Mesothelial cell of epicardium (in vitro differentiated cells): Measurements from ENCODE around the gene RERE. TPM values are rescaled to one million over a fixed set of nuclear protein-coding genes. Genes with fewer than 3 reads are reported as not detected.
A peak's percentile ranks its signal among the peaks of the same experiment; 100 is the strongest.

Source experiments
- DNase-seq, 2 experiments: peaks; one replicate each; pipeline ENCODE4 v3.0.0; 2021; ENCODE audit warnings: low spot score in 2 of 2; ENCODE audit not compliant: unreplicated experiment in 2 of 2
- H3K27ac Mint-ChIP-seq: 2 replicates; pipeline ENCODE4 v1.8.0; 2021; ENCODE audit warnings: mixed read lengths
- H3K27me3 Mint-ChIP-seq: 2 replicates; pipeline ENCODE4 v1.8.0; 2021; ENCODE audit warnings: low read depth, mixed read lengths
- H3K36me3 Mint-ChIP-seq: 2 replicates; pipeline ENCODE4 v1.8.0; 2021; ENCODE audit warnings: mixed read lengths
- H3K4me1 Mint-ChIP-seq: 2 replicates; pipeline ENCODE4 v1.8.0; 2021; ENCODE audit warnings: mixed read lengths
- H3K4me3 Mint-ChIP-seq: 2 replicates; pipeline ENCODE4 v1.8.0; 2021; ENCODE audit warnings: mild to moderate bottlenecking, moderate library complexity, mixed read lengths
- H3K9me3 Mint-ChIP-seq: 2 replicates; pipeline ENCODE4 v1.8.0; 2021; ENCODE audit warnings: mixed read lengths
- CTCF ChIP-seq: fragments of 200-600 bp; sonication (generic); IDR thresholded peaks from one replicate; pipeline ENCODE4 v1.5.0; 2021; ENCODE audit warnings: antibody characterized with exemption; ENCODE audit not compliant: unreplicated experiment
- total RNA-seq: library from RNA; stranded (reverse); gene quantifications from 3 replicates; pipeline ENCODE4 v1.2.1, GENCODE V29; 2021

The RERE gene
- total RNA-seq, 1 donor from 2014 or later, result 187 TPM

DNA sequence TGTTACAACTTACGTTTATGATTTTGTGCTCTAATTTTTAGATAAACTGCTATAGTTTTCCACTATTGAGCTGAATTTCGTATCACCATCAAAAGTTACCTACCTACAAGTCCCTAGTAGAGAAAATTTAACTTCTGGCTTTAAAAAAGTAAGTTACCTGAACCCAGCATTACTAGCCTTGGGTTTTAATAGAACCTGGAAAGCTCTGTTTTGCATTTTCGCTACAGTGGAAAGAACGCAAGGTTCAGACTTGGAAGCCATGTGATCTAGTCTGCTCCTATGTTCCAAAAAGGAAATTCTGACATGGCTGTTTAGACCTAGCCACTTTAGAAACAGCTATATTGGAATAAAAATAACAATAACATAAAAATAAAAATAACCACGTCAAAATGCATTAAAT lies 389.0 kb downstream of the RERE start:
- no peak for TF ChIP-seq CTCF
- peaks cover 21% of the 10 kb centered on the region for H3K4me1 Mint-ChIP-seq
- H3K27me3 Mint-ChIP-seq, result no peaks in the 10 kb centered on the region
- H3K4me3 Mint-ChIP-seq, result no peak overlapping the region
- no peak overlapping the region for H3K27ac Mint-ChIP-seq
- DNase-seq, result no peak
- H3K36me3 Mint-ChIP-seq, result no peaks in the 10 kb centered on the region
- H3K9me3 Mint-ChIP-seq, result no peaks in the 10 kb centered on the region

DNA sequence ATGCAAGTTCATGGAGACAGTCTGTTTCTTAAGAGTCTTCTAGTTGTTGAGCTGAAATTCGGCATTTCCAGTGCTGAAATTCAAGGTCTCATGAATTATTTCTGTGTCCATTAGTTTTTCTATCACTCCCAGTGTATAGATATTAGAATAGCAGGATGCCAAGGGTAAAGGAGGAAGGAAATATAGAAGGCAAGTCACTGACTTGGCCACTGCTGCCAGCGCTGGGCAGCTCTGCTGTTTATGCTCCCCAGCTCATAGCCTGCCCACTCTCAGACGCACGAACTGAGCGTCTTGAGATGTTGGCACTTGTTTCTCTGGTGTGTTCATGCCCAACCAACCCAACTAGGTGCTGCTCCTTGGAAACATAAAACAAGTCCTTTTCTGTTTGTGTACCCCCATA lies 389.5 kb downstream of the RERE start:
- H3K27me3 Mint-ChIP-seq, result no peaks in the 10 kb centered on the region
- H3K9me3 Mint-ChIP-seq, result no peaks in the 10 kb centered on the region
- H3K27ac Mint-ChIP-seq, result peak overlapping the region; percentile 23
- no peak for TF ChIP-seq CTCF
- no peaks in the 10 kb centered on the region for H3K36me3 Mint-ChIP-seq
- H3K4me1 Mint-ChIP-seq, result peaks cover 21% of the 10 kb centered on the region
- no peak for DNase-seq
- no peak overlapping the region for H3K4me3 Mint-ChIP-seq

- Mint-ChIP-seq H3K36me3 (no peaks in the 10 kb centered on the region), H3K9me3 (no peaks in the 10 kb centered on the region), H3K4me1 (peaks cover 21% of the 10 kb centered on the region), H3K27ac (no peak overlapping the region), H3K27me3 (no peaks in the 10 kb centered on the region), H3K4me3 (no peak overlapping the region)
- TF ChIP-seq CTCF, result no peak
- no peak for DNase-seq
These were observed 389.9 kb downstream of the RERE start for GRCh38 chr1:8427493-8427892.

DNA sequence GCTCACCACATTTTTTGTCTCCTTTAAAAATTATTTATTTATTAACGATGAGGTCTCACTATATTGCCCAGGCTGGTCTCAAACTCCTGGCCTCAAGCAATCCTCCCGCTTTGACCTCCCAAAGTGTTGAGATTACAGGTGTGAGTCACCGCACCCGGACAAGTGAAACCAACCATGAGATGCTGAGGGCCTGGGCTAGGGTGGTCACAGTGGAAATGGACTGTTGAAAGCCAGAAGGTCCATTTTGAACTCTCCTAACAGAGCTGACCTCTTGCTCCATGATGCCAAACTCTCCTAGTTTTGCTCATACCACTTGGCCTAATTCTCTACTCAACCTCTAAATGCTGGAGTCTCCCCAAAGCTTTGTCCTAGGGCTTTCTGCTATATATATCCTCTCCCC lies 390.4 kb downstream of the RERE start:
- no peak for TF ChIP-seq CTCF
- DNase-seq, result no peak
- Mint-ChIP-seq H3K27ac (no peak overlapping the region), H3K36me3 (no peaks in the 10 kb centered on the region), H3K9me3 (no peaks in the 10 kb centered on the region), H3K4me3 (no peak overlapping the region), H3K27me3 (no peaks in the 10 kb centered on the region), H3K4me1 (peaks cover 21% of the 10 kb centered on the region)

- Mint-ChIP-seq H3K4me3 (no peak overlapping the region), H3K4me1 (peaks cover 21% of the 10 kb centered on the region), H3K27ac (peak overlapping the region; percentile 82), H3K36me3 (no peaks in the 10 kb centered on the region), H3K27me3 (no peaks in the 10 kb centered on the region), H3K9me3 (no peaks in the 10 kb centered on the region)
- no peak for TF ChIP-seq CTCF
- DNase-seq, result no peak
These were observed 391.7 kb downstream of the RERE start for GRCh38 chr1:8425781-8426161.

DNA sequence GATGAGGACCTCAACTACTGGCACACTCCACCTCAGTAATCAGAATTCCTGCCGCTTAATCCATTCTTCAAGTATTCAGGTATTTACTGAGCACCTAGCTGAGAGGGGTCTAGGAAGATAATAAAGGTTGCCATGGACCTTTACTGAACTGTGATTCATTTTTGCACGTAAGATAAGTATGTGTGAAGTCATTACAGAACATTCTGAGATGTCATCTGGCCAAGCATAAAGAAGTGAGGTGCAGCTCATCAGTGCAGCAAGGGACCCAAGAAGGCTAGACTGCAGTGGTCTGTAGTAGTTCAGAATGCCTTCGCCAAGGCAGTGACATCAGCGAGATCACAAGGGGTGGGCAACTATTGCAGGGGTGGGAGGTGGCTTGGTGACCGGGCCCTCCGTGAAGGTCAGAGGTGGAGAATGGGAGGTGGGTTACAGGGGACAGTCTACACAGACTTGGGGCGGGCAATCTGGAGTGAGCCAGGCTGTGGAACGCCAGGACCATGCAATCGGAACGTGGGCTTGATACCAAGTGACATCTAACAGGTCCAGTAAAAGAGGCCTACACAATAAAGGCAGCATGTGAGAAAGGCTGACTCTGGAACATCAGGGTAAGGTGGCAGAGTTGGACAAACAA lies 392.2 kb downstream of the RERE start:
- Mint-ChIP-seq H3K36me3 (no peaks in the 10 kb centered on the region), H3K27me3 (no peaks in the 10 kb centered on the region), H3K27ac (peak overlapping the region; percentile 82), H3K9me3 (no peaks in the 10 kb centered on the region), H3K4me1 (peaks cover 21% of the 10 kb centered on the region), H3K4me3 (peak overlapping the region; percentile 79)
- no peak for TF ChIP-seq CTCF
- no peak for DNase-seq
